Measurements from ENCODE around the gene APOL3.
"Not testable (repeated sequence)": the region's sequence is repeated elsewhere in the genome, so short reads cannot be mapped to it uniquely, and the experiment has no call there.

The APOL3 gene

GRCh38 chr22:36097880-36098279 lies 62.7 kb downstream of the APOL3 start:
- DNase-seq = no peak

GRCh38 chr22:36090772-36091171 lies 69.8 kb downstream of the APOL3 start:
- DNase-seq = not testable (repeated sequence)

Measured in CD4-positive, alpha-beta T cell treated with Interleukin-15 for 1 hour (primary cell).